Prostate gland (tissue), 2 donors: ENCODE measurements around the gene ATXN1.
"Not testable (repeated sequence)": the region's sequence is repeated elsewhere in the genome, so short reads cannot be mapped to it uniquely, and the experiment has no call there.

Experiments used
- POLR2A ChIP-seq: fragments of 450-650 bp; IDR thresholded peaks from one replicate; pipeline ENCODE4 v1.6.1; 2016; ENCODE audit warnings: antibody characterized with exemption, mild to moderate bottlenecking
- POLR2AphosphoS5 ChIP-seq: sonication (generic); formaldehyde crosslinking; IDR thresholded peaks from one replicate; pipeline ENCODE4 v1.6.1; 2017; ENCODE audit warnings: antibody characterized with exemption
- TF ChIP-seq, protein P1 (sequence below), 4 experiments: fragments of 200-600 bp in 2 of 4; fragments of 450-650 bp in 2 of 4; sonication (generic) in 2 of 4; IDR thresholded peaks; 1 replicate in 3 of 4; 2 replicates in 1 of 4; pipeline ENCODE4 v1.5.1; 2016 to 2019; ENCODE audit warnings: antibody characterized with exemption in 4 of 4, mild to moderate bottlenecking in 2 of 4, moderate library complexity in 2 of 4

DNA sequence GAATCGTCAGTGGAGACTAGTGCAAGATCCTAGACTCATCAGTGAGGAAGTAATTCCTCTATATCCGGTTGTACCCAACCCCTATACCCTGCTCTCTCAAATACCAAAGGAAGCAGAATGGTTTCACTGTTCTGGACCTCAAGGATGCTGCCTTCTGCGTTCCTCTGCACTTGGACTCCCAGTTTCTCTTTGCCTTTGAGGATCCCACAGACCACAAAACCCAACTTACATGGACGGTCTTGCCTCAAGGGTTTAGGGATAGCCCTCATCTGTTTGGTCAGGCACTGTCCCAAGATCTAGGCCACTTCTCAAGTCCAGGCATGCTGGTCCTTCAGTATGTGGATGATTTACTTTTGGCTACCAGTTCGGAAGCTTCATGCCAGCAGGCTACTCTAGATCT is 301.8 kb downstream of the ATXN1 start:
- TF ChIP-seq, protein P1, sequence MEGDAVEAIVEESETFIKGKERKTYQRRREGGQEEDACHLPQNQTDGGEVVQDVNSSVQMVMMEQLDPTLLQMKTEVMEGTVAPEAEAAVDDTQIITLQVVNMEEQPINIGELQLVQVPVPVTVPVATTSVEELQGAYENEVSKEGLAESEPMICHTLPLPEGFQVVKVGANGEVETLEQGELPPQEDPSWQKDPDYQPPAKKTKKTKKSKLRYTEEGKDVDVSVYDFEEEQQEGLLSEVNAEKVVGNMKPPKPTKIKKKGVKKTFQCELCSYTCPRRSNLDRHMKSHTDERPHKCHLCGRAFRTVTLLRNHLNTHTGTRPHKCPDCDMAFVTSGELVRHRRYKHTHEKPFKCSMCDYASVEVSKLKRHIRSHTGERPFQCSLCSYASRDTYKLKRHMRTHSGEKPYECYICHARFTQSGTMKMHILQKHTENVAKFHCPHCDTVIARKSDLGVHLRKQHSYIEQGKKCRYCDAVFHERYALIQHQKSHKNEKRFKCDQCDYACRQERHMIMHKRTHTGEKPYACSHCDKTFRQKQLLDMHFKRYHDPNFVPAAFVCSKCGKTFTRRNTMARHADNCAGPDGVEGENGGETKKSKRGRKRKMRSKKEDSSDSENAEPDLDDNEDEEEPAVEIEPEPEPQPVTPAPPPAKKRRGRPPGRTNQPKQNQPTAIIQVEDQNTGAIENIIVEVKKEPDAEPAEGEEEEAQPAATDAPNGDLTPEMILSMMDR (IDR thresholded peaks at IDR 0.05): not testable (repeated sequence)
- not testable (repeated sequence) for TF ChIP-seq POLR2A, POLR2AphosphoS5
